Neutrophil (primary cell): ENCODE results near the gene MSMB.
"Not testable (repeated sequence)": the region's sequence is repeated elsewhere in the genome, so short reads cannot be mapped to it uniquely, and the experiment has no call there.

Source experiments
- H3K27ac ChIP-seq: fragments of 200-600 bp; sonication (generic); 2 replicates; pipeline ENCODE4 v1.5.1; 2016; ENCODE audit warnings: mild to moderate bottlenecking, moderate library complexity
- H3K27me3 ChIP-seq: fragments of 200-600 bp; sonication (generic); 2 replicates; pipeline ENCODE4 v1.6.0; 2016; ENCODE audit warnings: mild to moderate bottlenecking
- H3K36me3 ChIP-seq: fragments of 200-600 bp; sonication (generic); 2 replicates; pipeline ENCODE4 v1.5.1; 2017
- H3K4me1 ChIP-seq, 2 experiments: fragments of 200-600 bp in 1 of 2; sonication (generic) in 1 of 2; 1 replicate in 1 of 2; 2 replicates in 1 of 2; pipeline versions ENCODE4 v1.5.1 to v1.6.1; 2013 to 2016; ENCODE audit warnings: low read depth in 1 of 2, low read length in 1 of 2, mild to moderate bottlenecking in 1 of 2, moderate library complexity in 1 of 2; ENCODE audit not compliant: control insufficient read depth in 1 of 2, insufficient read depth in 1 of 2
- H3K4me3 ChIP-seq, 2 experiments: fragments of 200-600 bp in 1 of 2; sonication (generic) in 1 of 2; 1 replicate in 1 of 2; 2 replicates in 1 of 2; pipeline ENCODE4 v1.5.1; 2013 to 2016; ENCODE audit warnings: low read depth in 1 of 2, low read length in 1 of 2, mild to moderate bottlenecking in 1 of 2, moderate library complexity in 1 of 2
- H3K9me3 ChIP-seq: fragments of 200-600 bp; sonication (generic); 2 replicates; pipeline ENCODE4 v1.5.1; 2016
- TF ChIP-seq, protein P1 (sequence below): fragments of 200-600 bp; sonication (generic); IDR thresholded peaks from 2 replicates; pipeline ENCODE4 v1.5.1; 2016; ENCODE audit warnings: antibody characterized with exemption

The MSMB gene

DNA sequence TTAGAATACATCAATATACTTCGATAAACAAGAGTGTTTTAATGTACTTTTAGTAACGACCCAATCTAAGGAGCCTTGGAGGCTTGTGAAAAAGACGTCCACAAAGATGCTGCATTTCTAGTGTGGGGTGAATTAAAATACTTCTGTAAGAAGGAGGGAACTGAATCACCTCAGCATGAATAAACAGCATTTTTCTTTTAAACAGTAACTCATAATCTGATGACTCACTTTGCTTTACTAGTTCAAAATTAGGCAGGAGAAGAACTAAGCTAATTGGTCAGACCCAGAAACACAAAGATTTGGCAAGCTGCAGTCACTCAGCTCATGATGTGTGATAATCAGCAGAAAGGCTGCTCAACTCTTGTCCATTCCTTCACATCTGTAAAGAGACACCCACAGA lies 39.9 kb downstream of the MSMB start:
- H3K9me3 ChIP-seq: no peaks in the 10 kb centered on the region
- H3K4me3 ChIP-seq: no peak overlapping the region
- TF ChIP-seq, protein P1, sequence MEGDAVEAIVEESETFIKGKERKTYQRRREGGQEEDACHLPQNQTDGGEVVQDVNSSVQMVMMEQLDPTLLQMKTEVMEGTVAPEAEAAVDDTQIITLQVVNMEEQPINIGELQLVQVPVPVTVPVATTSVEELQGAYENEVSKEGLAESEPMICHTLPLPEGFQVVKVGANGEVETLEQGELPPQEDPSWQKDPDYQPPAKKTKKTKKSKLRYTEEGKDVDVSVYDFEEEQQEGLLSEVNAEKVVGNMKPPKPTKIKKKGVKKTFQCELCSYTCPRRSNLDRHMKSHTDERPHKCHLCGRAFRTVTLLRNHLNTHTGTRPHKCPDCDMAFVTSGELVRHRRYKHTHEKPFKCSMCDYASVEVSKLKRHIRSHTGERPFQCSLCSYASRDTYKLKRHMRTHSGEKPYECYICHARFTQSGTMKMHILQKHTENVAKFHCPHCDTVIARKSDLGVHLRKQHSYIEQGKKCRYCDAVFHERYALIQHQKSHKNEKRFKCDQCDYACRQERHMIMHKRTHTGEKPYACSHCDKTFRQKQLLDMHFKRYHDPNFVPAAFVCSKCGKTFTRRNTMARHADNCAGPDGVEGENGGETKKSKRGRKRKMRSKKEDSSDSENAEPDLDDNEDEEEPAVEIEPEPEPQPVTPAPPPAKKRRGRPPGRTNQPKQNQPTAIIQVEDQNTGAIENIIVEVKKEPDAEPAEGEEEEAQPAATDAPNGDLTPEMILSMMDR: no peak
- H3K36me3 ChIP-seq: peaks cover 95% of the 10 kb centered on the region
- peaks cover 31 to 32% of the 10 kb centered on the region in 2 experiments for H3K4me1 ChIP-seq
- no peaks in the 10 kb centered on the region for H3K27me3 ChIP-seq
- peak overlapping the region; percentile 29 for H3K27ac ChIP-seq

DNA sequence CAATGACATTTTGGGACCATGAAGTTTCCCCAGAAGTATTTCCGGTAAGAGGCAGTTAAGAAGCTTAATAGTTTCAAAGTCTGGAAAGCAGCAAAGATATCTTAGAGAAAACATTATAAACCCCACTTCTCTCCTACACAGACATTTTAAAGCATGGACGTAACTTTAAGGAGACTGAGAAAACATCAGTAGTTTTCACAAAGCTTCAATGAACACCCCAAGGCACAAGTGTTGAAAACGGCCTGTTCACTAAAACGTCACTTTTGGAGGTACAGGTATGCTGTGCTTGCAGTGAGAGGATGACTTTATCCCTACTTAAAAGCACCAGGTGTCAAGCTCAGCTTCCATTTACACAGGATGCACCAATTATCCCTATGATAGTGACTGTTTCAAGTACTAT lies 40.7 kb downstream of the MSMB start:
- Histone ChIP-seq H3K9me3 (no peaks in the 10 kb centered on the region), H3K36me3 (peaks cover 95% of the 10 kb centered on the region), H3K27me3 (no peaks in the 10 kb centered on the region), H3K27ac (peak overlapping the region; percentile 4), H3K4me1 (peaks cover 27 to 29% of the 10 kb centered on the region in 2 experiments), H3K4me3 (no peak overlapping the region)
- TF ChIP-seq, protein P1: no peak

DNA sequence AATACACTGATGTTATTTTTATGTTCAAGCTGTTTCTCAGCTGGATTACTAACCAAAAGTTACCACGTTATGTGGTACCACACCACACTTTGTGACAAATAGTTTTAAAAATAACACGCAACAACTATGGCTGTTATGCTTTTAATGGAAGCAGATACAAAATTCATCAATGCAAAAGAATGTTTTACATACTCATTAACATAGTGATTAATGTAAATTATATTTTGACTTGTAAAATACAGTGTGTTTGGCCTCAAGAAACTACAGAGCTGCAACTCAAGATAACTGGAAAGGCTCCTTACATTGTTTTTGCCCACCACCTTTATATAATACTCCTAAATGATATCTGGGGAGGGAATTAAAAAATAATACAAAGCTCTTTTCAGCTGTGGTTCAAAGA lies 41.1 kb downstream of the MSMB start:
- TF ChIP-seq, protein P1: no peak
- Histone ChIP-seq H3K36me3 (peaks cover 95% of the 10 kb centered on the region), H3K27me3 (no peaks in the 10 kb centered on the region), H3K9me3 (no peaks in the 10 kb centered on the region), H3K4me3 (no peak overlapping the region), H3K27ac (peak overlapping the region; percentile 4), H3K4me1 (peaks cover 23 to 24% of the 10 kb centered on the region in 2 experiments)

DNA sequence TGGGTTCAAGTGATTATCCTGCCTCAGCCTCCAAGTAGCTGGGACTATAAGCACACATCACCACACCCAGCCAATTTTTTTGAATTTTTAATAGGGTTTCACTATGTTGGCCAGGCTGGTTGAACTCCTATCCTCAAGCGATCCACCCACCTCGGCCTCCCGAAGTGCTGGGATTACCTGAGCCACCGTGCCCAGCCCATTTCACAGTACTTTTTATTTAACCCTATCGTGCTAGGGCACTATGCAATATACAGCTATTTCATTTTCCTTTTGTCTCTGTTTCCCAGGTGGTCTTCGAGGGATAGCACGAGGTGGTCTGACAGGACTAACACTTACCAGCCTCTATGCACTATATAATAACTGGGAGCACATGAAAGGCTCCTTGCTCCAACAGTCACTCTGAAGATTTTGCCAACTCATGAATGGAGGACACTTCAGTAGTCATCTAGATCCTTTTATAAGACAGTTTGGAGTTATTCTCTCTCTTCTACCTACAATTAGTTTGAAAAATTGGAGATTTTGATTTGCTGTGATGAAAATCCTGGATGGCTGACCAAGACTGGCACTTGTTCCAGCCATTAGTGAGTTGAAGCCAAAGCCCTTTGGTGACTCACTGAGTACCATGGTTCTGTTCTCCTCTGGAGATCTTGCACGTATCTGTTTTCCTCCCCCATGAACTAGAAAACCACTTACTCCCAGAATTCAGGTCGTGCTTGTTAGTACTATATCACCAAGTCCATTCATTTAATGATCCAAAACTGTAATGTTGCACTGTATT lies 43.0 kb downstream of the MSMB start:
- Histone ChIP-seq H3K27ac (peak overlapping the region; percentile 30), H3K4me3 (no peak overlapping the region), H3K4me1 (peaks cover 5 to 6% of the 10 kb centered on the region in 2 experiments), H3K27me3 (no peaks in the 10 kb centered on the region), H3K36me3 (peaks cover 79% of the 10 kb centered on the region), H3K9me3 (no peaks in the 10 kb centered on the region)
- TF ChIP-seq, protein P1: no peak

DNA sequence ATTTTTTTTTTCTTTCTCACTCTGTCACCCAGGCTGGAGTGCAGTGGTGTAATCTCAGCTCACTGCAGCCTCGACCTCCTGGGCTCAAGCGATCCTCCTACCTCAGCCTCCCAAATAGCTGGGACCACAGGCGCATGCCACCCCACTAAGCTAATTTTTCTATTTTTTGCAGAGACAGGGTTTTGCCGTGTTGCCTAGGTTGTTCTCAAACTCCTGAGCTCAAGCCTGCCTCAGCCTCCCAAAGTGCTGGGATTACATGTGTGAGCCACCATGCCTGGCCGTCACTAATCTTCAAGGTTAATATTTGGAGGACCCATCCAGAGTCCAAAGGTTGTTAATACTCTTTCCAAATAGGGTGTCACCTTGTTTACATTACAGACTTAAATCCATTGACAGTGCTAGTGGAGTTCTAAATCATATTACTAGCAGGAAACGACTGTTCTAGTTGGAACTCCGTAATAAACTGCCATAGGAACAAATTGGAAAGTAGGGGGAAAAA lies 43.8 kb downstream of the MSMB start:
- not testable (repeated sequence) for H3K9me3 ChIP-seq, H3K4me3 ChIP-seq, H3K27ac ChIP-seq, H3K4me1 ChIP-seq, H3K27me3 ChIP-seq
- peaks cover 70% of the 10 kb centered on the region for H3K36me3 ChIP-seq

DNA sequence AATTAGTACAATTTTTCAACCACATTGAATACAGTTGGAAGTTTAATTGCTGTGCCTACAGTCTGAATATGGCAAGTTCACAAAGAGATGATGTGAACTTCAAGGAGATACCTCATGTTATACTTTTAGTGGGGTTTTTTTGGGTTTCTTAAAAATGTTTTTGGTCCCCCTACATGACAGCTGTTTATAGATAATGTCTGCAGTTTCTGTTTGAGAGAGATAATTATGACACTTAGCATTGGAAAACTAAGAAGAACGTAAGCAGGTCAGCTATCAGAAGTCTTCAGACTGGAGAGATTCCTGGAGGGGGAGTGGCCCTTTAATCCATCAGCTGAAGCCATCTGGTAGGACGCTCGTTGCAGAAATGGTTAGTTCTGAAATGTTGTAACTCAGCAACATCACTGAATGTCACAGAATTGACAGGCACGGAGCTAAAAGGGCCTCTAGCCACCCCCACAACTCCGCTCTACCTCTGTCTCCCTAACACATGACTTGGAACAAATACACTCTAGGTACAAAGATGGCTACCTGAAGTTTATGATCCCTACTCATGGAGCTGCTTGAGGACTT lies 44.8 kb downstream of the MSMB start:
- Histone ChIP-seq H3K36me3 (peaks cover 61% of the 10 kb centered on the region), H3K4me1 (no peaks in the 10 kb centered on the region), H3K4me3 (no peak overlapping the region), H3K27me3 (no peaks in the 10 kb centered on the region), H3K27ac (peak overlapping the region; percentile 25), H3K9me3 (no peaks in the 10 kb centered on the region)
- TF ChIP-seq, protein P1: no peak
